Peyer's patch (tissue), 4 donors: Measurements from ENCODE around the gene B3GNT3.

Source experiments
- CTCF ChIP-seq, 6 experiments: fragments of 450-650 bp in 4 of 6; fragments of 200-600 bp in 2 of 6; sonication (generic) in 1 of 6; IDR thresholded peaks; one replicate each; pipeline ENCODE4 v1.5.1; 2017 to 2019; ENCODE audit warnings: antibody characterized with exemption in 6 of 6, mild to moderate bottlenecking in 3 of 6, moderate library complexity in 1 of 6
- POLR2A ChIP-seq, 2 donors: fragments of 450-650 bp; IDR thresholded peaks; one replicate each; pipeline ENCODE4 v1.5.1; 2017; ENCODE audit warnings: antibody characterized with exemption in 2 of 2, mild to moderate bottlenecking in 2 of 2, moderate library complexity in 2 of 2

DNA sequence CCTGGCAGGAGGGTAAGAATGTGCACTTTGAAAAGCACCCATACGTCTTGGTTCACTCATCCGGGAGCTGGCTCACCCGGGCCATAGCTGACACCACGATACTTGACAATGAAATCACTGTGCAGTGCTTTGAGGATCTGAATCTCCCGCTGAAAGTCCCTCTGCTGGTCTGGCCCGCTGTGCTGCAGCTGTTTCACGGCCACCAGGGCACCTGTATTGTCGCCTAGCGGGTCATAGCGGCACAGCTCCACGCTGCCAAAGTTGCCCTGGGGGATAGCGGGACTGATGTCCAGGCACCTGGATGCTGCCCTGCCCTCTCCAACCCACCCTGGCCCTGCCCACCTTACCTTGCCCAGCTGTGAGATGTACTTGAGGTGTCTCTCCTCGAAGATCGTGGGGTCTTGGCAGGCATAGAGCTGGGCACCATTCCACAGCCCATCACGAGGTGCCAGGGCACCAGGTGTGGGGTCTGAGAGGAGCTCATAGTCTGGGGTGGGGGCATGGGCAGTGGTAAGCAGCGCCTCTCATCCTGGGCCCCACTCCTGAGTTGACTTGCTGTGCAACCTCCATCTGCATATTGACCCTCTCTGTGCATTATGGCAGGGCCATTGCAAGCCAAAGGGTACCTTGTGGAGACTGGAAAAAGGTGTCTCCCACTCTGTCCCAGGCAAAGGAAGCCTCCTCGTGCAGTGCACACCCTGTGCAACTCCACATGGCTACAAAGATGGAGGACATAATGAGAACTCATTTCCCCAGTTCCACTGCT is 37.7 kb downstream of the B3GNT3 start:
- TF ChIP-seq CTCF (IDR thresholded peaks at IDR 0.05) (no peak), POLR2A (IDR thresholded peaks at IDR 0.05) (no peak)
